Measurements from ENCODE around the gene PCSK4. TPM values are rescaled to one million over a fixed set of nuclear protein-coding genes. Genes with fewer than 3 reads are reported as not detected.

The PCSK4 gene
- total RNA-seq, 1 experiment from 2014 or later: 6.4 TPM

- ChIA-PET CTCF (no interaction called here), POLR2A (no interaction called here)
- DNase-seq: no peak
- Mint-ChIP-seq H3K4me1 (ENCODE audit: low read depth, unreplicated experiment) (peaks cover 12% of the 10 kb centered on the region), H3K36me3 (ENCODE audit: insufficient read depth, unreplicated experiment) (peaks cover 37% of the 10 kb centered on the region), H3K27ac (ENCODE audit: unreplicated experiment) (peak overlapping the region; percentile 96), H3K9me3 (ENCODE audit: unreplicated experiment) (no peaks in the 10 kb centered on the region), H3K27me3 (ENCODE audit: insufficient read depth, unreplicated experiment) (no peaks in the 10 kb centered on the region), H3K4me3 (ENCODE audit: unreplicated experiment) (peak overlapping the region; percentile 94)
- no peak for TF ChIP-seq CTCF (IDR thresholded peaks at IDR 0.05; ENCODE audit: insufficient read depth in 1 of 2, low read depth in 1 of 2, low read length in 1 of 2, severe bottlenecking in 1 of 2, unreplicated experiment in 1 of 2)
- no peak overlapping the region for H3K4me3 ChIP-seq (ENCODE audit: low read depth, low read length)
- H3K27me3 ChIP-seq (replicated peaks; ENCODE audit: control insufficient read depth, insufficient read depth, low read length): no peaks in the 10 kb centered on the region
- intact Hi-C loops (cut with micrococcal nuclease; ENCODE audit: unreplicated experiment): no loop called here
- no peaks in the 10 kb centered on the region for H3K9me3 ChIP-seq
- no TSS peak for BruUV-seq (replicated peaks)
- peaks cover 1% of the 10 kb centered on the region; the same call in 1 of the 2 replicates for H3K36me3 ChIP-seq (ENCODE audit: control insufficient read depth, insufficient read depth, low read length)
- peaks cover 32% of the 10 kb centered on the region for H3K4me1 ChIP-seq
Observed at GRCh38 chr19:1507192-1507660, 17.1 kb upstream of the PCSK4 start.

- ChIA-PET CTCF (no interaction called here), POLR2A (no interaction called here)
- Mint-ChIP-seq H3K36me3 (ENCODE audit: insufficient read depth, unreplicated experiment) (peaks cover 46% of the 10 kb centered on the region), H3K4me1 (ENCODE audit: low read depth, unreplicated experiment) (peaks cover 12% of the 10 kb centered on the region), H3K9me3 (ENCODE audit: unreplicated experiment) (no peaks in the 10 kb centered on the region), H3K27ac (ENCODE audit: unreplicated experiment) (peak overlapping the region; percentile 69), H3K27me3 (ENCODE audit: insufficient read depth, unreplicated experiment) (no peaks in the 10 kb centered on the region), H3K4me3 (ENCODE audit: unreplicated experiment) (peak overlapping the region; percentile 17)
- H3K9me3 ChIP-seq: no peaks in the 10 kb centered on the region
- no TSS peak for BruUV-seq (replicated peaks)
- no peak for TF ChIP-seq CTCF (IDR thresholded peaks at IDR 0.05; ENCODE audit: insufficient read depth in 1 of 2, low read depth in 1 of 2, low read length in 1 of 2, severe bottlenecking in 1 of 2, unreplicated experiment in 1 of 2)
- no peak for DNase-seq
- peaks cover 1% of the 10 kb centered on the region; the same call in 1 of the 2 replicates for H3K36me3 ChIP-seq (ENCODE audit: control insufficient read depth, insufficient read depth, low read length)
- peaks cover 26% of the 10 kb centered on the region for H3K4me1 ChIP-seq
- intact Hi-C loops (cut with micrococcal nuclease; ENCODE audit: unreplicated experiment): no loop called here
- no peak overlapping the region for H3K4me3 ChIP-seq (ENCODE audit: low read depth, low read length)
- no peaks in the 10 kb centered on the region for H3K27me3 ChIP-seq (replicated peaks; ENCODE audit: control insufficient read depth, insufficient read depth, low read length)
Observed at GRCh38 chr19:1505991-1506881, 16.1 kb upstream of the PCSK4 start.

- Histone ChIP-seq H3K4me3 (ENCODE audit: low read depth, low read length) (no peak overlapping the region), H3K36me3 (ENCODE audit: control insufficient read depth, insufficient read depth, low read length) (no peaks in the 10 kb centered on the region), H3K4me1 (peaks cover 23% of the 10 kb centered on the region), H3K27me3 (replicated peaks; ENCODE audit: control insufficient read depth, insufficient read depth, low read length) (no peaks in the 10 kb centered on the region), H3K9me3 (peaks cover 4% of the 10 kb centered on the region; the same call in 1 of the 2 replicates)
- intact Hi-C loops (cut with micrococcal nuclease; ENCODE audit: unreplicated experiment): no loop called here
- Mint-ChIP-seq H3K36me3 (ENCODE audit: insufficient read depth, unreplicated experiment) (peaks cover 53% of the 10 kb centered on the region), H3K4me1 (ENCODE audit: low read depth, unreplicated experiment) (peaks cover 6% of the 10 kb centered on the region), H3K27me3 (ENCODE audit: insufficient read depth, unreplicated experiment) (no peaks in the 10 kb centered on the region), H3K4me3 (ENCODE audit: unreplicated experiment) (no peak overlapping the region), H3K9me3 (ENCODE audit: unreplicated experiment) (no peaks in the 10 kb centered on the region), H3K27ac (ENCODE audit: unreplicated experiment) (no peak overlapping the region)
- ChIA-PET POLR2A (no interaction called here), CTCF (interaction anchor here (0.6 kb wide), 1 partner anchor 358 kb away, joined by 9 read pairs; no protein-coding TSS in a partner anchor)
- DNase-seq: no peak
- no peak for TF ChIP-seq CTCF (IDR thresholded peaks at IDR 0.05; ENCODE audit: insufficient read depth in 1 of 2, low read depth in 1 of 2, low read length in 1 of 2, severe bottlenecking in 1 of 2, unreplicated experiment in 1 of 2)
- BruUV-seq (replicated peaks): no TSS peak
Observed at GRCh38 chr19:1505012-1505411, 14.9 kb upstream of the PCSK4 start.
